Left renal cortex interstitium (tissue), 4 donors: ENCODE results near the gene OCLN. TPM values are rescaled to one million over a fixed set of nuclear protein-coding genes. Genes with fewer than 3 reads are reported as not detected.
"Not testable (repeated sequence)": the region's sequence is repeated elsewhere in the genome, so short reads cannot be mapped to it uniquely, and the experiment has no call there.

Experiments used
- DNase-seq, 4 donors: peaks; one replicate each; pipeline ENCODE4 v3.0.0-alpha.2; 2013; ENCODE audit warnings: low read depth in 4 of 4, low spot score in 2 of 4, missing footprints in 1 of 4
- polyA plus RNA-seq, 4 donors: library from polyadenylated mRNA; unstranded; fragments of 120-200 nt; gene quantifications; one replicate each; pipeline ENCODE4 v1.2.1, GENCODE V29; 2013; ENCODE audit not compliant: insufficient read length in 4 of 4

Gene OCLN
- polyA plus RNA-seq, 4 donors: 33.2 to 45.1 (median 39.7) TPM

- no peak for DNase-seq
These were observed 1.6 kb upstream of the OCLN start for GRCh38 chr5:69491027-69491426.

- DNase-seq: no peak
These were observed 676 bp upstream of the OCLN start for GRCh38 chr5:69491838-69492390.

GRCh38 chr5:69492923-69493395, 369 bp downstream of the OCLN start:
- no peak for DNase-seq

- no peak for DNase-seq
These were observed 975 bp downstream of the OCLN start for GRCh38 chr5:69493396-69494133.

GRCh38 chr5:69494452-69494851, 1.9 kb downstream of the OCLN start:
- DNase-seq: no peak

GRCh38 chr5:69497006-69497520, 4.5 kb downstream of the OCLN start:
- no peak for DNase-seq

GRCh38 chr5:69498384-69498783, 5.8 kb downstream of the OCLN start:
- no peak for DNase-seq

- DNase-seq: no peak
These were observed 9.8 kb downstream of the OCLN start for GRCh38 chr5:69502367-69502766.

DNA sequence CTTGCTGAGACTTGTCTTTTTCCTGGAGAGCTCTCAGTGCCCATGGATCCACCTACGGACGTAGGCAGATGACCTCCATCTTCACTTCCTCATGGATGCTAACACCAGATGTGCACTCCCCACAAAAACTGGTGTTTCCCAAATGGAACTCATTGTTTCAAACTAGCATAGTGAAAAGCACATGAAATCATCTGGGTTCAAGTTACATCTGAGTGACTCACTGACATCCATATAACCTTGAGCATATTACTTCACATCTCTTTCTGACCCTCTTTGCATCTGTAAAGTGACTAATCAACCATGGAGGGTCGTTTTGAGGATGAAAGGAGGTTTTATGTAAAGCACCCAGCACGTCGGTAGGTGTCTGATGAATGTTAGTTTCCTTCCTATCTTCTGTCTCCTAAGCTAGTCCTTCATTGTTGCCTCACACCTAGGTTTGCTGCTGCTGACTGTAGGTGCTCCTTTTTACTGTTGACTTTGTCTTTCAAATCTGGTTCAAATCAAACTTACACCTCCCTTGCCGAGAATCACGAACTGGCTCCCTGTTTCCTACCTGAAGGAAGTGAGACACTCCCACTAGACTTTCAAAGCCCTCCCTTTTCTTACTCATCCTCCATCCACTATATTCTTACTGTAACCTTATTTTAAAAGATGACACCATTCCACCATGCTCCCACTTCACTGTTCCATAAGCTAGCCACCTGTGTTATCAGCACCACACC, 10.3 kb downstream of the OCLN start:
- DNase-seq: no peak

DNA sequence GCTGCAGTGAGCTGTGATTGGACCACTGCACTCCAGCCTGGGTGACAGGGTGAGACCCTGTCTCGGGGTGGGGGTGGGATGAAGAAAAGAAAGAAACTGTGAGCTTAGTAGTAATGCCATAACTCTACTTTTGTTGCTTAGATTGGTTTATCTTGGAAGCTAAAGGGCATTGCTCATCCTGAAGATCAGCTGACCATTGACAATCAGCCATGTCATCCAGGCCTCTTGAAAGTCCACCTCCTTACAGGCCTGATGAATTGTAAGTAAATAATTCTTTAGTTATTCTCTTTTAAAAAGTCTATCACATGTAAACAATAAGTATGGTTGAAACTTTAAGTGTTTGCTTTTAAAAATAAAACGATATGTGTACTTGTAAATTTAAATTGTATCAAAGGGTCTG, 11.4 kb downstream of the OCLN start:
- no peak for DNase-seq

- no peak for DNase-seq
These were observed 12.7 kb downstream of the OCLN start for GRCh38 chr5:69505306-69505705.

DNA sequence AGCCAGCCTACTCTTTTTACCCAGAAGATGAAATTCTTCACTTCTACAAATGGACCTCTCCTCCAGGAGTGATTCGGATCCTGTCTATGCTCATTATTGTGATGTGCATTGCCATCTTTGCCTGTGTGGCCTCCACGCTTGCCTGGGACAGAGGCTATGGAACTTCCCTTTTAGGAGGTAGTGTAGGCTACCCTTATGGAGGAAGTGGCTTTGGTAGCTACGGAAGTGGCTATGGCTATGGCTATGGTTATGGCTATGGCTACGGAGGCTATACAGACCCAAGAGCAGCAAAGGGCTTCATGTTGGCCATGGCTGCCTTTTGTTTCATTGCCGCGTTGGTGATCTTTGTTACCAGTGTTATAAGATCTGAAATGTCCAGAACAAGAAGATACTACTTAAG, 16.6 kb downstream of the OCLN start:
- DNase-seq: no peak

GRCh38 chr5:69510694-69511093, 18.1 kb downstream of the OCLN start:
- DNase-seq: no peak

GRCh38 chr5:69512740-69513260, 20.2 kb downstream of the OCLN start:
- DNase-seq: no peak

DNA sequence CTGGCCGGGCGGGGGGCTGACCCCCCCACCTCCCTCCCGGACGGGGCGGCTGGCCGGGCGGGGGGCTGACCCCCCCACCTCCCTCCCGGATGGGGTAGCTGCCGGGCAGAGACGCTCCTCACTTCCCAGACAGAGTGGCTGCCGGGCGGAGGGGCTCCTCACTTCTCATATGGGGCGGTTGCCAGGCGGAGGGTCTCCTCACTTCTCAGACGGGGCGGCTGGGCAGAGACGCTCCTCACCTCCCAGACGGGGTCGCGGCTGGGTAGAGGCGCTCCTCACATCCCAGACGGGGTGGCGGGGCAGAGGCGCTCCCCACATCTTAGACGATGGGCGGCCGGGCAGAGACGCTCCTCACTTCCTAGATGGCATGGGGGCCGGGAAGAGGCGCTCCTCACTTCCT, 23.0 kb downstream of the OCLN start:
- not testable (repeated sequence) for DNase-seq

DNA sequence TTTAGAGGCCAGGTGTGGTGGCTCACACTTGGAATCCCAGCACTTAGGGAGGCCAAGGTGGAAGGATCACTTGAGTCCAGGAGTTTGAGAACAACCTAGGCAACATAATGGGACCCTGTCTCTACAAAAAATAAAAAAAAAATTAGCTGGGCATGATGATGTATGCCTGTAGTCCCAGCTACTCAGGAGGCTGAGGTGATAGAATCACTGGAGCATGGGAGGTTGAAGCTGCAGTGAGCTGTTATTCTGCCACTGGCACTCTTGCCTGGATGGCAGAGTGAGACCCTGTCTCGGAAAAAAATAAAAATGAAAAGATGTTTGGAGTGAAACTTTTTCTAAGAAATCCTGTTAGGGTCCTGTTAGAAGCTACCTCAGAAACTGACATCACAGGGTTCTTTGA, 24.2 kb downstream of the OCLN start:
- no peak for DNase-seq

DNA sequence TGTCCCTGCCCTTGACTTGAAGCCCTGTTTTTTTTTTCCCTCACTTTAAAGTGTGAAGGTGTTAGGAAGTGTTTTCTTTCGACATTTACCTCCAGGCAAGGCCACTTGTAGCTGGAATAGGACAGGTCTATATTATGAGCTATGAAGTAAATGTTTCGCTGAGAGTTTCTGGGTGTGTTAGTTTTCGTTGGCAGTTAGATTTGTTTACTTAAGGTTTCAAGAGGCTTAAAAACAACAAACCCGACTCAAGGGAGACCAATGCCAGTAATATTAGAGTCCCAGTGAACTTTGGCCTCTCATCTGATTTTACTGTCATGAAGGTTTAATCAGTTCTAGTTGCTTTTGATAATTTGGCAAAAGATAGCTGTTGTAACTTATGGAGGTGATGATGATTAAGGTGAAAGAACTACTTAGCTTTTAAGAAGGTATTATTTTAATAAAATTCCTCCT, 25.2 kb downstream of the OCLN start:
- DNase-seq: no peak

GRCh38 chr5:69519285-69519684, 26.7 kb downstream of the OCLN start:
- no peak for DNase-seq

GRCh38 chr5:69522035-69522434, 29.4 kb downstream of the OCLN start:
- no peak for DNase-seq

- no peak for DNase-seq
These were observed 32.9 kb downstream of the OCLN start for GRCh38 chr5:69525490-69525889.

DNA sequence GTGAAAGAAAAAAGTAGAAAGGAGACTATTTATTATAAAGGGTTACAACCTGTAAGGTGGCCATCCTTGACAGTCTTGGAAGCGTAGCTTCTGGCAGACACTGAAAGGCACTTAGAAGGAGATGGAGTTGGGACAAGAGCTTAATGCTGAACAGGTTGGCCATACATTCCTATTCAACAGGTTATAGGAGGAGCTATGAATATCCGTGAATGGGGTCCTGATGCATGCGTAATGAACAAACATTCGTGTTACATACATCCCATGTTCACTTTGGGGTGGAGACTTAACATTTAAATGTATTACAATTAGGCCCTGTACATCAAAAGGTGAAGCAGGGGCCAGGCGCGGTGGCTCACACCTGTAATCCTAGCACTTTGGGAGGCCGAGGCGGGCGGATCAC, 34.1 kb downstream of the OCLN start:
- DNase-seq: no peak
